Sciatic nerve (tissue), 2 donors: ENCODE measurements around the gene PUS7. TPM values are rescaled to one million over a fixed set of nuclear protein-coding genes. Genes with fewer than 3 reads are reported as not detected.

Experiments
- ATAC-seq: fragments of 200-7000 bp; cut with Tn5 transposase; one replicate; pipeline ENCODE4 v1.9.1; 2020; ENCODE audit warnings: mild to moderate bottlenecking, moderate library complexity
- DNase-seq: peaks from one replicate; pipeline ENCODE4 v3.0.0-alpha.2; 2020; ENCODE audit warnings: low spot score
- intact Hi-C: fragments of 100-400 bp; cut with DNase I; formaldehyde crosslinking; loops from one replicate; pipeline ENCODE4 v1.14.2; 2022
- total RNA-seq: library from RNA; stranded (reverse); fragmentation: NEBNext Ultra II Directional; extraction: Animal tissue kit (Norgen Biotek cat#: 25700); gene quantifications from one replicate; pipeline ENCODE4 v1.2.1, GENCODE V29; 2021
- donor health status: DM: no; HTN: no; CAD: no.
- donor health status: DM: no; HTN: no; CAD: no.

PUS7 gene
- total RNA-seq, 1 donor from 2014 or later, result 14.4 TPM

GRCh38 chr7:105408791-105409410 lies 113.2 kb downstream of the PUS7 start:
- intact Hi-C loops, result no loop called here
- DNase-seq (no peak), ATAC-seq (no peak)

Other genes with a start within 250 kb of the PUS7 start
- 72.8 TPM for gene SRPK2, start 133.3 kb downstream of the PUS7 start, total RNA-seq
- 16.1 TPM for gene RINT1, start 9.9 kb upstream of the PUS7 start, total RNA-seq
- gene EFCAB10, start 59.2 kb upstream of the PUS7 start, total RNA-seq, result not detected